Upper lobe of right lung (tissue), 1 donor: ENCODE data around the gene PPIA. TPM values are rescaled to one million over a fixed set of nuclear protein-coding genes. Genes with fewer than 3 reads are reported as not detected.

ENCODE experiments used
- ATAC-seq: fragments of 200-7000 bp; cut with Tn5 transposase; one replicate; pipeline ENCODE4 v1.9.1; 2020; ENCODE audit warnings: mild to moderate bottlenecking, moderate library complexity
- DNase-seq: peaks from one replicate; pipeline ENCODE4 v3.0.0-alpha.2; 2020
- H3K27ac ChIP-seq: fragments of 200-600 bp; one replicate; pipeline ENCODE4 v1.8.0; 2022
- H3K27me3 ChIP-seq: fragments of 200-600 bp; one replicate; pipeline ENCODE4 v1.8.0; 2022; ENCODE audit warnings: mild to moderate bottlenecking
- H3K36me3 ChIP-seq: fragments of 200-600 bp; one replicate; pipeline ENCODE4 v1.8.0; 2022
- H3K4me1 ChIP-seq: fragments of 200-600 bp; one replicate; pipeline ENCODE4 v1.8.0; 2022
- H3K4me3 ChIP-seq: fragments of 200-600 bp; one replicate; pipeline ENCODE4 v1.8.0; 2022; ENCODE audit warnings: mild to moderate bottlenecking
- H3K9me3 ChIP-seq: fragments of 200-600 bp; one replicate; pipeline ENCODE4 v1.8.0; 2022
- intact Hi-C: fragments of 100-400 bp; cut with DNase I; formaldehyde crosslinking; loops from one replicate; pipeline ENCODE4 v1.11.0; 2022
- total RNA-seq: library from RNA; stranded (reverse); fragmentation: NEBNext Ultra II Directional; extraction: Animal tissue kit (Norgen Biotek cat#: 25700); gene quantifications from one replicate; pipeline ENCODE4 v1.2.1, GENCODE V29; 2021
- TF ChIP-seq, protein P1 (sequence below): fragments of 200-600 bp; IDR thresholded peaks from one replicate; pipeline ENCODE4 v1.8.0; 2022; ENCODE audit warnings: antibody characterized with exemption
- donor health status: DM: no; HTN: yes; CAD: no; lungs with severe emphysema.

PPIA gene
- total RNA-seq, 1 donor from 2014 or later = 970 TPM

- no peak for ATAC-seq
- Histone ChIP-seq H3K4me3 (no peak overlapping the region), H3K36me3 (peaks cover 43% of the 10 kb centered on the region), H3K27me3 (no peaks in the 10 kb centered on the region), H3K9me3 (no peaks in the 10 kb centered on the region), H3K4me1 (peaks cover 33% of the 10 kb centered on the region), H3K27ac (no peak overlapping the region)
- TF ChIP-seq, protein P1, sequence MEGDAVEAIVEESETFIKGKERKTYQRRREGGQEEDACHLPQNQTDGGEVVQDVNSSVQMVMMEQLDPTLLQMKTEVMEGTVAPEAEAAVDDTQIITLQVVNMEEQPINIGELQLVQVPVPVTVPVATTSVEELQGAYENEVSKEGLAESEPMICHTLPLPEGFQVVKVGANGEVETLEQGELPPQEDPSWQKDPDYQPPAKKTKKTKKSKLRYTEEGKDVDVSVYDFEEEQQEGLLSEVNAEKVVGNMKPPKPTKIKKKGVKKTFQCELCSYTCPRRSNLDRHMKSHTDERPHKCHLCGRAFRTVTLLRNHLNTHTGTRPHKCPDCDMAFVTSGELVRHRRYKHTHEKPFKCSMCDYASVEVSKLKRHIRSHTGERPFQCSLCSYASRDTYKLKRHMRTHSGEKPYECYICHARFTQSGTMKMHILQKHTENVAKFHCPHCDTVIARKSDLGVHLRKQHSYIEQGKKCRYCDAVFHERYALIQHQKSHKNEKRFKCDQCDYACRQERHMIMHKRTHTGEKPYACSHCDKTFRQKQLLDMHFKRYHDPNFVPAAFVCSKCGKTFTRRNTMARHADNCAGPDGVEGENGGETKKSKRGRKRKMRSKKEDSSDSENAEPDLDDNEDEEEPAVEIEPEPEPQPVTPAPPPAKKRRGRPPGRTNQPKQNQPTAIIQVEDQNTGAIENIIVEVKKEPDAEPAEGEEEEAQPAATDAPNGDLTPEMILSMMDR = no peak
- intact Hi-C loops = no loop called here
- no peak for DNase-seq
Measured at GRCh38 chr7:44756904-44757303, 39.6 kb upstream of the PPIA start.

- TF ChIP-seq, protein P1 = no peak
- peaks cover 47% of the 10 kb centered on the region for H3K36me3 ChIP-seq
- no peaks in the 10 kb centered on the region for H3K27me3 ChIP-seq
- no peak overlapping the region for H3K4me3 ChIP-seq
- DNase-seq (no peak), ATAC-seq (no peak)
- H3K27ac ChIP-seq = no peak overlapping the region
- peaks cover 33% of the 10 kb centered on the region for H3K4me1 ChIP-seq
- no peaks in the 10 kb centered on the region for H3K9me3 ChIP-seq
- intact Hi-C loops = no loop called here
Measured at GRCh38 chr7:44757311-44757710, 39.2 kb upstream of the PPIA start.

DNA sequence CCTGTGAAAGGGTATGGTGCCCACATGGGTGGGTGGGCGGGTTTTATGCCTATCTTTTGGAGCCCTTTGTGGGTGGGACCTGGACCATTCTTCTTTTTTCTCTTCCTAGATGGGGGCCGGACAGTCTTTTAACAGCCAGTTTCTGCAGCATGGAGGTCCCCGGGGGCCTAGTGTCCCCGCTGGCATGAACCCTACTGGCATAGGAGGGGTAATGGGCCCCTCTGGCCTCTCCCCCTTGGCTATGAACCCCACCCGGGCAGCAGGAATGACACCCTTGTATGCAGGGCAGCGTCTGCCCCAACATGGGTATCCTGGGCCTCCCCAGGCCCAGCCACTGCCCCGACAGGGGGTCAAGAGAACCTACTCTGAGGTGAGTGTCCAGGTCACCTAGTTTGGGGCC lies 38.7 kb upstream of the PPIA start:
- Histone ChIP-seq H3K27me3 (no peaks in the 10 kb centered on the region), H3K4me3 (no peak overlapping the region), H3K36me3 (peaks cover 51% of the 10 kb centered on the region), H3K4me1 (peaks cover 33% of the 10 kb centered on the region), H3K27ac (no peak overlapping the region), H3K9me3 (no peaks in the 10 kb centered on the region)
- ATAC-seq = no peak
- intact Hi-C loops = no loop called here
- no peak for DNase-seq
- TF ChIP-seq, protein P1 = no peak

- TF ChIP-seq, protein P1 = no peak
- Histone ChIP-seq H3K36me3 (peaks cover 66% of the 10 kb centered on the region), H3K27ac (no peak overlapping the region), H3K27me3 (no peaks in the 10 kb centered on the region), H3K9me3 (no peaks in the 10 kb centered on the region), H3K4me1 (peaks cover 28% of the 10 kb centered on the region), H3K4me3 (no peak overlapping the region)
- intact Hi-C loops = no loop called here
- ATAC-seq = no peak
- DNase-seq = no peak
Measured at GRCh38 chr7:44759246-44759645, 37.2 kb upstream of the PPIA start.

DNA sequence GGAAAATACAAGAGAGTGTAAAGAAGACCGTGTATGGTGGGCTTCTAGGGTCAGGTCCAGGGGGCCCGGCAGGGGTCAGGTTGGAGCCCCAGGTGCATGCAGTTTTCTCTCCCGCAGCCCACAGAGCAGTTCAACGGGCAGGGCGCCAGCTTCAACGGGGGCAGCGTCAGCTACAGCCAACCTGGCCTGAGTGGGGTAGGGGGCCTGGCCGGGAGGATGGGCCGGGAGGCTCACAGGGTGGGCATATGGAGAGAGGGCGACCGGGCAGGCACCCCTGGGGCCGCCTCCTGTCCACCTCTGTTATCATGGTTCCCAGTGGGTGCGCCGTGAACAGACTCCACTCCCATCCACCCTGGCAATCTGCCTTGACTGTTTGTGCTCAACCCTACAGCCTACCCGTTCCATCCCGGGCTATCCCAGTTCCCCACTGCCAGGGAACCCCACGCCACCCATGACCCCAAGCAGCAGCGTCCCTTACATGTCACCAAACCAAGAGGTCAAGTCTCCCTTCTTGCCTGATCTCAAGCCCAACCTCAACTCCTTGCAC lies 36.4 kb upstream of the PPIA start:
- no peak for DNase-seq
- no peaks in the 10 kb centered on the region for H3K9me3 ChIP-seq
- H3K27me3 ChIP-seq = no peaks in the 10 kb centered on the region
- no peak overlapping the region for H3K4me3 ChIP-seq
- H3K36me3 ChIP-seq = peaks cover 75% of the 10 kb centered on the region
- peaks cover 20% of the 10 kb centered on the region for H3K4me1 ChIP-seq
- intact Hi-C loops = no loop called here
- TF ChIP-seq, protein P1 = no peak
- no peak for ATAC-seq
- no peak overlapping the region for H3K27ac ChIP-seq
